MM.1S (cell line): Measurements from ENCODE around the gene NCKAP5.

Experiments
- DNase-seq: peaks from one replicate; pipeline ENCODE4 v3.0.0-alpha.2; 2015
- H2AFZ ChIP-seq: fragments of 300-600 bp; sonication (generic); 2 replicates; pipeline ENCODE4 v1.6.0; 2016; ENCODE audit warnings: antibody characterized with exemption, low read length
- H3F3A ChIP-seq: fragments of 300-600 bp; sonication (generic); 2 replicates; pipeline ENCODE4 v1.6.1; 2016; ENCODE audit warnings: mild to moderate bottlenecking, antibody characterized with exemption, low read length, moderate library complexity, mixed read lengths; ENCODE audit not compliant: insufficient read depth
- H3K27ac ChIP-seq: fragments of 300-600 bp; sonication (generic); 2 replicates; pipeline ENCODE4 v1.5.1; 2016; ENCODE audit warnings: mild to moderate bottlenecking, low read length
- H3K27me3 ChIP-seq: fragments of 300-600 bp; sonication (generic); replicated peaks from 2 replicates; pipeline ENCODE4 v1.6.0; 2016; ENCODE audit warnings: low read length; ENCODE audit not compliant: insufficient read depth
- H3K36me3 ChIP-seq: fragments of 300-600 bp; sonication (generic); replicated peaks from 2 replicates; pipeline ENCODE4 v1.6.1; 2016; ENCODE audit warnings: mild to moderate bottlenecking, low read length, mixed read lengths; ENCODE audit not compliant: insufficient read depth
- H3K4me1 ChIP-seq: fragments of 300-600 bp; sonication (generic); 2 replicates; pipeline ENCODE4 v1.6.1; 2016; ENCODE audit warnings: low read length, mixed read lengths
- H3K4me2 ChIP-seq: fragments of 300-600 bp; sonication (generic); 2 replicates; pipeline ENCODE4 v1.6.0; 2016; ENCODE audit warnings: low read depth, low read length
- H3K4me3 ChIP-seq: fragments of 300-600 bp; sonication (generic); 2 replicates; pipeline ENCODE4 v1.5.1; 2016; ENCODE audit warnings: low read length, mixed read lengths
- H3K79me2 ChIP-seq: fragments of 300-600 bp; sonication (generic); 2 replicates; pipeline ENCODE4 v1.6.1; 2016; ENCODE audit warnings: mixed run types, low read length, mixed read lengths
- H3K9ac ChIP-seq: fragments of 300-600 bp; sonication (generic); 2 replicates; pipeline ENCODE4 v1.6.1; 2016; ENCODE audit warnings: low read length, mixed read lengths
- H3K9me2 ChIP-seq: fragments of 300-600 bp; sonication (generic); replicated peaks from 2 replicates; pipeline ENCODE4 v1.6.1; 2016; ENCODE audit warnings: mild to moderate bottlenecking, low read length, mixed read lengths; ENCODE audit not compliant: insufficient read depth
- H3K9me3 ChIP-seq: fragments of 300-600 bp; sonication (generic); replicated peaks from 2 replicates; pipeline ENCODE4 v1.6.1; 2016; ENCODE audit warnings: mild to moderate bottlenecking, low read length, mixed read lengths; ENCODE audit not compliant: insufficient read depth
- H4K20me1 ChIP-seq: fragments of 300-600 bp; sonication (generic); 2 replicates; pipeline ENCODE4 v1.6.1; 2016; ENCODE audit warnings: mild to moderate bottlenecking, low read length, moderate library complexity, mixed read lengths; ENCODE audit not compliant: insufficient read depth
- CTCF ChIP-seq: fragments of 300-600 bp; sonication (generic); IDR thresholded peaks from 2 replicates; pipeline ENCODE4 v1.5.1; 2016; ENCODE audit warnings: antibody characterized with exemption, low read length, mixed read lengths
- EZH2 ChIP-seq: fragments of 300-600 bp; sonication (generic); optimal IDR thresholded peaks from 2 replicates; pipeline ENCODE3; 2017; ENCODE audit warnings: low read depth, mild to moderate bottlenecking, antibody characterized with exemption, low read length, mixed read lengths
- EZH2phosphoT487 ChIP-seq: fragments of 300-600 bp; sonication (generic); IDR thresholded peaks from 2 replicates; pipeline ENCODE4 v1.6.1; 2018; ENCODE audit warnings: antibody characterized with exemption, low read length

NCKAP5 gene

GRCh38 chr2:132766573-132766972 is 801.7 kb downstream of the NCKAP5 start:
- H4K20me1 ChIP-seq = no peaks in the 10 kb centered on the region
- no peak overlapping the region for H3K4me2 ChIP-seq
- H3K9ac ChIP-seq = no peak overlapping the region
- H3K9me2 ChIP-seq = no peaks in the 10 kb centered on the region
- no peaks in the 10 kb centered on the region for H3F3A ChIP-seq
- no peak overlapping the region for H3K4me3 ChIP-seq
- TF ChIP-seq EZH2phosphoT487 (no peak), CTCF (no peak), EZH2 (no peak)
- H3K27me3 ChIP-seq = no peaks in the 10 kb centered on the region
- H3K36me3 ChIP-seq = no peaks in the 10 kb centered on the region
- H3K4me1 ChIP-seq = no peaks in the 10 kb centered on the region
- DNase-seq = no peak
- no peaks in the 10 kb centered on the region for H3K9me3 ChIP-seq
- H3K79me2 ChIP-seq = no peaks in the 10 kb centered on the region
- no peak overlapping the region for H2AFZ ChIP-seq
- H3K27ac ChIP-seq = no peak overlapping the region

- TF ChIP-seq EZH2 (no peak), EZH2phosphoT487 (no peak), CTCF (no peak)
- Histone ChIP-seq H3K9me2 (no peaks in the 10 kb centered on the region), H3F3A (no peaks in the 10 kb centered on the region), H4K20me1 (no peaks in the 10 kb centered on the region), H3K4me2 (no peak overlapping the region), H3K27ac (no peak overlapping the region), H3K4me3 (no peak overlapping the region), H2AFZ (no peak overlapping the region), H3K9ac (no peak overlapping the region), H3K36me3 (no peaks in the 10 kb centered on the region), H3K4me1 (no peaks in the 10 kb centered on the region), H3K79me2 (no peaks in the 10 kb centered on the region), H3K27me3 (no peaks in the 10 kb centered on the region), H3K9me3 (no peaks in the 10 kb centered on the region)
- DNase-seq = no peak
Measured at GRCh38 chr2:132761437-132761836, 806.8 kb downstream of the NCKAP5 start.

- Histone ChIP-seq H3K9ac (no peak overlapping the region), H3K4me2 (no peak overlapping the region), H3K27ac (no peak overlapping the region), H4K20me1 (no peaks in the 10 kb centered on the region), H3K4me1 (no peaks in the 10 kb centered on the region), H3K36me3 (no peaks in the 10 kb centered on the region), H3K9me2 (no peaks in the 10 kb centered on the region), H3K79me2 (no peaks in the 10 kb centered on the region), H3K4me3 (no peak overlapping the region), H2AFZ (no peak overlapping the region), H3K27me3 (no peaks in the 10 kb centered on the region), H3K9me3 (no peaks in the 10 kb centered on the region), H3F3A (no peaks in the 10 kb centered on the region)
- DNase-seq = no peak
- TF ChIP-seq EZH2 (no peak), EZH2phosphoT487 (no peak), CTCF (no peak)
Measured at GRCh38 chr2:132760971-132761370, 807.3 kb downstream of the NCKAP5 start.

GRCh38 chr2:132760405-132760804 is 807.9 kb downstream of the NCKAP5 start:
- H3K4me1 ChIP-seq = no peaks in the 10 kb centered on the region
- no peak overlapping the region for H3K4me3 ChIP-seq
- H3K9ac ChIP-seq = no peak overlapping the region
- no peaks in the 10 kb centered on the region for H3K9me2 ChIP-seq
- H3K4me2 ChIP-seq = no peak overlapping the region
- no peak for DNase-seq
- H3K27ac ChIP-seq = no peak overlapping the region
- H2AFZ ChIP-seq = no peak overlapping the region
- H3K36me3 ChIP-seq = no peaks in the 10 kb centered on the region
- no peak for TF ChIP-seq EZH2phosphoT487
- TF ChIP-seq EZH2 = no peak
- TF ChIP-seq CTCF = no peak
- H3K9me3 ChIP-seq = no peaks in the 10 kb centered on the region
- no peaks in the 10 kb centered on the region for H3K27me3 ChIP-seq
- no peaks in the 10 kb centered on the region for H4K20me1 ChIP-seq
- no peaks in the 10 kb centered on the region for H3K79me2 ChIP-seq
- H3F3A ChIP-seq = no peaks in the 10 kb centered on the region
